Body of pancreas (tissue), 4 donors: ENCODE data around the gene CEND1.

Experiments used
- POLR2A ChIP-seq, 3 donors: fragments of 450-650 bp; IDR thresholded peaks; one replicate each; pipeline ENCODE4 v1.6.1; 2016; ENCODE audit warnings: antibody characterized with exemption in 3 of 3, mild to moderate bottlenecking in 2 of 3
- TF ChIP-seq, protein P1 (sequence below), 7 experiments: fragments of 450-650 bp in 4 of 7; fragments of 200-600 bp in 3 of 7; sonication (generic) in 3 of 7; IDR thresholded peaks; one replicate each; pipeline ENCODE4 v1.5.1; 2016 to 2019; ENCODE audit warnings: antibody characterized with exemption in 7 of 7

DNA sequence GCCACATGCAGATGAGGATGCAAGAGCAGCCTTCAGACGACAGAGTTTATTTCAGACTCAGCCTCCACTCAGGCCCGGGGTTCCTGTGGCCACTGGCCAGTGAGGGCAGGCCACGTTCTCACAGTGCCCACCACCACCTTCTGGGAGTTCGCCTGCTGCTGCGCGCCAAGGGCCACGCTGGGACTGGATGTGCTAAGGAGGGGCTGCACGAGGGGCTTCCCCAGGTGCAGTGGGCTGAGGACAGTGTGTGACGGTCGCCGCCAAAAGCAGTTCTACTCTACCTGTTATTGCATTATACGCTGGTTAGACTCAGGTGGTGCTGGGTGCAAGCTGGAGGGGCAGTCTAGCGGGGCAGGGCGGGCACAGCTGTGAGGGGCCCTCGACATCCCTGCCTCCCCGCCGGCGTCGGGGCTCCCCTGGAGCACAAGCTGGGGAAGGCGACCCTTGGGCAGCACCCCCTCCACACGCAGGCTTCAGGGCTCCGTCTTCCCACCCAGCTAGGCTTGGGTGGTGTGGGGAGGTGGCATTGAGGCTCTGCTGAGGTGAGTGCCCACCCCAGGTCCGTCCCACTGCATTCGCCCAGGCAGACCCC, 2.7 kb downstream of the CEND1 start:
- TF ChIP-seq, protein P1, sequence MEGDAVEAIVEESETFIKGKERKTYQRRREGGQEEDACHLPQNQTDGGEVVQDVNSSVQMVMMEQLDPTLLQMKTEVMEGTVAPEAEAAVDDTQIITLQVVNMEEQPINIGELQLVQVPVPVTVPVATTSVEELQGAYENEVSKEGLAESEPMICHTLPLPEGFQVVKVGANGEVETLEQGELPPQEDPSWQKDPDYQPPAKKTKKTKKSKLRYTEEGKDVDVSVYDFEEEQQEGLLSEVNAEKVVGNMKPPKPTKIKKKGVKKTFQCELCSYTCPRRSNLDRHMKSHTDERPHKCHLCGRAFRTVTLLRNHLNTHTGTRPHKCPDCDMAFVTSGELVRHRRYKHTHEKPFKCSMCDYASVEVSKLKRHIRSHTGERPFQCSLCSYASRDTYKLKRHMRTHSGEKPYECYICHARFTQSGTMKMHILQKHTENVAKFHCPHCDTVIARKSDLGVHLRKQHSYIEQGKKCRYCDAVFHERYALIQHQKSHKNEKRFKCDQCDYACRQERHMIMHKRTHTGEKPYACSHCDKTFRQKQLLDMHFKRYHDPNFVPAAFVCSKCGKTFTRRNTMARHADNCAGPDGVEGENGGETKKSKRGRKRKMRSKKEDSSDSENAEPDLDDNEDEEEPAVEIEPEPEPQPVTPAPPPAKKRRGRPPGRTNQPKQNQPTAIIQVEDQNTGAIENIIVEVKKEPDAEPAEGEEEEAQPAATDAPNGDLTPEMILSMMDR (IDR thresholded peaks at IDR 0.05) = no peak
- no peak for TF ChIP-seq POLR2A (IDR thresholded peaks at IDR 0.05)
